SK-N-SH (cell line): ENCODE results near the gene GAS1. TPM values are rescaled to one million over a fixed set of nuclear protein-coding genes. Genes with fewer than 3 reads are reported as not detected.

Experiments
- CTCF ChIA-PET: fragments of 300-600, 350-600 bp; formaldehyde crosslinking; extraction: SDS; loops from one replicate; lab custom pipeline; 2021; lab: Yijun Ruan, JAX
- POLR2A ChIA-PET: fragments of 350-600 bp; sonication (Branson Sonifier 250); formaldehyde crosslinking; extraction: SDS; loops from one replicate; lab custom pipeline; 2020; ENCODE audit warnings: antibody characterized with exemption, inconsistent platforms; lab: Yijun Ruan, JAX
- DNase-seq: peaks from one replicate; pipeline ENCODE4 v3.0.0; 2012
- H2AFZ ChIP-seq: fragments of 200-600 bp; sonication (generic); 2 replicates; pipeline ENCODE4 v1.8.1; 2016; ENCODE audit warnings: antibody characterized with exemption, mild to moderate bottlenecking, low read depth
- H3F3A ChIP-seq: fragments of 200-600 bp; sonication (generic); replicated peaks from 2 replicates; pipeline ENCODE3; 2016; ENCODE audit warnings: antibody characterized with exemption, mild to moderate bottlenecking; ENCODE audit not compliant: insufficient read depth
- H3K27ac ChIP-seq, 2 experiments: fragments of 200-500 bp in 1 of 2; fragments of 200-600 bp in 1 of 2; sonication (Bioruptor generic) in 1 of 2; sonication (generic), shearing (Covaris generic) in 1 of 2; 2 replicates each; pipeline versions ENCODE4 v1.5.1 to v1.6.1; 2014 to 2016; ENCODE audit warnings: low read depth in 2 of 2, inconsistent platforms in 1 of 2, low read length in 1 of 2, mild to moderate bottlenecking in 1 of 2, mixed read lengths in 1 of 2
- H3K27me3 ChIP-seq: fragments of 200-600 bp; sonication (generic), shearing (Covaris generic); 2 replicates; pipeline ENCODE4 v1.6.1; 2016; ENCODE audit warnings: mixed run types; ENCODE audit not compliant: insufficient read depth
- H3K36me3 ChIP-seq, 2 experiments: fragments of 200-500 bp in 1 of 2; fragments of 200-600 bp in 1 of 2; sonication (Bioruptor generic) in 1 of 2; sonication (generic) in 1 of 2; replicated peaks in 1 of 2; 2 replicates each; pipeline versions ENCODE3 to v1.5.1; 2014 to 2016; ENCODE audit warnings: low read length in 1 of 2, mild to moderate bottlenecking in 1 of 2; ENCODE audit not compliant: insufficient read depth in 2 of 2, control insufficient read depth in 1 of 2
- H3K4me1 ChIP-seq, 2 experiments: fragments of 200-500 bp in 1 of 2; fragments of 200-600 bp in 1 of 2; sonication (Bioruptor generic) in 1 of 2; sonication (generic), shearing (Covaris generic) in 1 of 2; 2 replicates each; pipeline versions ENCODE4 v1.5.1 to v1.6.1; 2014 to 2016; ENCODE audit warnings: low read depth in 1 of 2, low read length in 1 of 2, mixed run types in 1 of 2; ENCODE audit not compliant: insufficient read depth in 2 of 2, control insufficient read depth in 1 of 2
- H3K4me2 ChIP-seq: fragments of 200-600 bp; sonication (generic), shearing (Covaris generic); 2 replicates; pipeline ENCODE4 v1.6.1; 2017; ENCODE audit warnings: mixed run types
- H3K4me3 ChIP-seq, 2 experiments: fragments of 200-500 bp in 1 of 2; fragments of 200-600 bp in 1 of 2; sonication (Bioruptor generic) in 1 of 2; sonication (generic), shearing (Covaris generic) in 1 of 2; 2 replicates each; pipeline versions ENCODE4 v1.5.1 to v1.8.1; 2014 to 2016; ENCODE audit warnings: low read depth in 2 of 2, inconsistent platforms in 1 of 2, low read length in 1 of 2, mild to moderate bottlenecking in 1 of 2, mixed read lengths in 1 of 2, moderate library complexity in 1 of 2
- H3K79me2 ChIP-seq: fragments of 200-600 bp; sonication (generic); 2 replicates; pipeline ENCODE4 v1.8.1; 2017; ENCODE audit warnings: mild to moderate bottlenecking; ENCODE audit not compliant: insufficient read depth
- H3K9ac ChIP-seq: fragments of 200-600 bp; sonication (generic); 2 replicates; pipeline ENCODE4 v1.6.1; 2017; ENCODE audit warnings: mixed run types
- H3K9me2 ChIP-seq: fragments of 200-600 bp; sonication (generic); 2 replicates; pipeline ENCODE4 v1.6.1; 2017; ENCODE audit warnings: mixed run types
- H3K9me3 ChIP-seq: fragments of 200-600 bp; sonication (generic); 2 replicates; pipeline ENCODE4 v1.6.1; 2017; ENCODE audit warnings: mixed run types, mild to moderate bottlenecking, moderate library complexity
- H4K20me1 ChIP-seq: fragments of 200-600 bp; sonication (generic); 2 replicates; pipeline ENCODE4 v1.6.1; 2017; ENCODE audit warnings: mild to moderate bottlenecking, mixed run types; ENCODE audit not compliant: insufficient read depth
- ELF1 ChIP-seq: IDR thresholded peaks from 2 replicates; pipeline ENCODE4 v1.4.0; 2012
- EP300 ChIP-seq, 2 experiments: IDR thresholded peaks; 2 replicates each; pipeline versions ENCODE4 v1.4.0 to v1.6.1; 2012; ENCODE audit warnings: borderline replicate concordance in 1 of 2, low read depth in 1 of 2, low read length in 1 of 2
- FOSL2 ChIP-seq: IDR thresholded peaks from 2 replicates; pipeline ENCODE4 v1.4.0; 2012; ENCODE audit warnings: low read depth, mild to moderate bottlenecking, moderate library complexity, borderline replicate concordance
- FOXJ3 ChIP-seq: sonication (generic); formaldehyde crosslinking; IDR thresholded peaks from 2 replicates; pipeline ENCODE4 v1.5.1; 2020; ENCODE audit warnings: mild to moderate bottlenecking, missing genetic modification reagents
- FOXM1 ChIP-seq: IDR thresholded peaks from 2 replicates; pipeline ENCODE4 v1.4.0; 2012; ENCODE audit warnings: low read depth, mild to moderate bottlenecking
- GABPA ChIP-seq: IDR thresholded peaks from 2 replicates; pipeline ENCODE4 v1.4.0; 2012; ENCODE audit warnings: low read depth, mild to moderate bottlenecking
- GATA2 ChIP-seq: sonication (generic); formaldehyde crosslinking; IDR thresholded peaks from 2 replicates; pipeline ENCODE4 v1.5.0; 2020; ENCODE audit warnings: mild to moderate bottlenecking, missing genetic modification reagents
- IRF3 ChIP-seq: fragments of 150-350 bp; IDR thresholded peaks from 2 replicates; pipeline ENCODE4 v1.6.1; 2016; ENCODE audit warnings: mild to moderate bottlenecking, low read depth, low read length
- NFIC ChIP-seq: IDR thresholded peaks from 2 replicates; pipeline ENCODE4 v1.4.0; 2012; ENCODE audit warnings: borderline replicate concordance
- POLR2AphosphoS5 ChIP-seq: IDR thresholded peaks from 2 replicates; pipeline ENCODE4 v1.6.1; 2012; ENCODE audit warnings: low read depth, low read length
- RAD21 ChIP-seq: IDR thresholded peaks from 2 replicates; pipeline ENCODE4 v1.6.1; 2012; ENCODE audit warnings: mild to moderate bottlenecking, low read length
- RCOR1 ChIP-seq: fragments of 150-350 bp; IDR thresholded peaks from 2 replicates; pipeline ENCODE4 v1.6.1; 2017; ENCODE audit warnings: antibody characterized with exemption, low read length
- RXRA ChIP-seq: IDR thresholded peaks from 2 replicates; pipeline ENCODE4 v1.4.0; 2012; ENCODE audit warnings: low read depth, mild to moderate bottlenecking, borderline replicate concordance
- TAF1 ChIP-seq: IDR thresholded peaks from 2 replicates; pipeline ENCODE4 v1.6.1; 2012; ENCODE audit warnings: low read depth, mild to moderate bottlenecking, low read length, moderate library complexity, borderline replicate concordance
- TCF12 ChIP-seq: IDR thresholded peaks from 2 replicates; pipeline ENCODE4 v1.4.0; 2012
- TEAD4 ChIP-seq: IDR thresholded peaks from 2 replicates; pipeline ENCODE4 v1.4.0; 2012; ENCODE audit warnings: mild to moderate bottlenecking, borderline replicate concordance; ENCODE audit not compliant: insufficient read depth
- USF1 ChIP-seq: IDR thresholded peaks from 2 replicates; pipeline ENCODE4 v1.4.0; 2012; ENCODE audit warnings: low read depth, borderline replicate concordance
- YY1 ChIP-seq: IDR thresholded peaks from 2 replicates; pipeline ENCODE4 v1.4.0; 2012; ENCODE audit warnings: low read depth, mild to moderate bottlenecking
- WGBS: methylation state at CpG from one replicate; pipeline ENCODE4 v1.1.6; 2017; ENCODE audit warnings: low lambda C conversion rate; 5-methylcytosine and 5-hydroxymethylcytosine counted together
- polyA plus RNA-seq, 3 experiments: library from polyadenylated mRNA; depleted of rRNA; stranded (reverse); fragments of >200 nt; gene quantifications; 2 replicates each; pipeline ENCODE4 v1.2.3, GENCODE V29; 2012

Gene GAS1
- polyA plus RNA-seq, 1 of the 3 experiments (the other 2 are of a cell fraction), result 37.8 TPM

GRCh38 chr9:86968258-86968920, 21.1 kb upstream of the GAS1 start:
- Histone ChIP-seq H3K4me2 (no peak overlapping the region), H3K36me3 (no peaks in the 10 kb centered on the region), H3K4me1 (no peaks in the 10 kb centered on the region), H3K27ac (no peak overlapping the region), H3F3A (no peaks in the 10 kb centered on the region), H3K27me3 (no peaks in the 10 kb centered on the region), H3K9me2 (no peaks in the 10 kb centered on the region), H3K4me3 (no peak overlapping the region), H3K9ac (no peak overlapping the region), H3K9me3 (no peaks in the 10 kb centered on the region), H4K20me1 (no peaks in the 10 kb centered on the region), H3K79me2 (no peaks in the 10 kb centered on the region), H2AFZ (no peak overlapping the region)
- POLR2A ChIA-PET, result no interaction called here
- WGBS, result 76% methylated on average over 8 of the region's 8 CpGs
- no peak for DNase-seq
- no peak for TF ChIP-seq TAF1
- TF ChIP-seq RAD21, result no peak
- TF ChIP-seq RCOR1, result no peak
- no peak for TF ChIP-seq TEAD4
- TF ChIP-seq FOSL2, result no peak
- TF ChIP-seq GATA2 (CRISPR knock-in tag), result no peak
- no peak for TF ChIP-seq USF1
- TF ChIP-seq GABPA, result no peak
- no peak for TF ChIP-seq TCF12
- TF ChIP-seq IRF3, result no peak
- no peak for TF ChIP-seq ELF1
- TF ChIP-seq YY1, result no peak
- TF ChIP-seq RXRA, result no peak
- no peak for TF ChIP-seq EP300 (IDR thresholded peaks at IDR 0.05; ENCODE audit: borderline replicate concordance in 1 of 2, low read depth in 1 of 2, low read length in 1 of 2)
- TF ChIP-seq FOXJ3, result no peak
- no peak for TF ChIP-seq POLR2AphosphoS5
- CTCF ChIA-PET, result interaction anchor here (0.9 to 1.4 kb wide), 3 partner anchors 20 to 554 kb away, joined by 4 to 7 read pairs (median 6); partner anchors contain the start of gene GAS1

GRCh38 chr9:86966852-86967511, 19.7 kb upstream of the GAS1 start:
- H3F3A ChIP-seq, result no peaks in the 10 kb centered on the region
- TF ChIP-seq NFIC (no peak), FOXM1 (no peak)
- H3K79me2 ChIP-seq, result no peaks in the 10 kb centered on the region
- no peak for DNase-seq
- no peak overlapping the region for H3K9ac ChIP-seq
- no peak overlapping the region for H3K4me3 ChIP-seq
- H3K9me2 ChIP-seq, result no peaks in the 10 kb centered on the region
- no peak overlapping the region for H3K4me2 ChIP-seq
- WGBS, result 77% methylated on average over 10 of the region's 10 CpGs
- H3K4me1 ChIP-seq, result no peaks in the 10 kb centered on the region
- H3K27ac ChIP-seq, result no peak overlapping the region
- ChIA-PET CTCF (no interaction called here), POLR2A (no interaction called here)
- H3K36me3 ChIP-seq, result no peaks in the 10 kb centered on the region
- no peaks in the 10 kb centered on the region for H3K9me3 ChIP-seq
- no peaks in the 10 kb centered on the region for H4K20me1 ChIP-seq
- no peak overlapping the region for H2AFZ ChIP-seq
- no peaks in the 10 kb centered on the region for H3K27me3 ChIP-seq
